Measurements from ENCODE around the gene CFD.
"Not testable (repeated sequence)": the region's sequence is repeated elsewhere in the genome, so short reads cannot be mapped to it uniquely, and the experiment has no call there.

CFD gene

GRCh38 chr19:820212-820611 is 39.3 kb upstream of the CFD start:
- H3K36me3 ChIP-seq (ENCODE audit: control insufficient read depth in 2 of 2, insufficient read depth in 1 of 2, low read length in 2 of 2); H3K4me1 ChIP-seq (ENCODE audit: control insufficient read depth, insufficient read depth, low read length); H3K4me3 ChIP-seq (ENCODE audit: low read depth, low read length); H3K9me3 ChIP-seq (ENCODE audit: control insufficient read depth, insufficient read depth, low read depth, low read length); POLR2A ChIA-PET; H3K27ac ChIP-seq (ENCODE audit: extremely low read depth, low read depth, low read length): not testable (repeated sequence)
- TF ChIP-seq ZNF121 (tag by site-specific recombination; IDR thresholded peaks at IDR 0.05) = peak; percentile 70
- CTCF ChIA-PET = interaction anchor here (0.6 to 0.9 kb wide), 2 partner anchors 36 to 38 kb away, joined by 3 to 4 read pairs; no protein-coding TSS in a partner anchor

GRCh38 chr19:821231-821824 is 38.1 kb upstream of the CFD start:
- Histone ChIP-seq H3K27ac (ENCODE audit: extremely low read depth, low read depth, low read length) (no peak overlapping the region), H3K4me3 (ENCODE audit: low read depth, low read length) (peak overlapping the region; percentile 36)
- CTCF ChIA-PET = no interaction called here

GRCh38 chr19:821825-822503 is 37.5 kb upstream of the CFD start, which contains the start of gene PLPPR3:
PLPPR3 (minus strand) TSS chr19:821955; CDS start chr19:821559, 396 bp downstream.
- Histone ChIP-seq H3K27ac (ENCODE audit: extremely low read depth, low read depth, low read length) (no peak within 1 kb of the TSS), H3K4me3 (ENCODE audit: low read depth, low read length) (peak within 1 kb of the TSS; percentile 36), H3K36me3 (ENCODE audit: control insufficient read depth in 2 of 2, insufficient read depth in 1 of 2, low read length in 2 of 2) (no peaks in the 10 kb centered on the region), H3K4me1 (ENCODE audit: control insufficient read depth, insufficient read depth, low read length) (no peaks in the 10 kb centered on the region), H3K9me3 (ENCODE audit: control insufficient read depth, insufficient read depth, low read depth, low read length) (no peaks in the 10 kb centered on the region)
- CTCF ChIA-PET = no interaction called here
- POLR2A ChIA-PET = no interaction called here
- no peak for TF ChIP-seq ZBTB17 (tag by site-specific recombination; IDR thresholded peaks at IDR 0.05)
- TF ChIP-seq GLI4 (tag by site-specific recombination; IDR thresholded peaks at IDR 0.05) = no peak
- no peak for TF ChIP-seq ZNF473 (tag by site-specific recombination; IDR thresholded peaks at IDR 0.05)
- TF ChIP-seq ZNF645 (tag by site-specific recombination; IDR thresholded peaks at IDR 0.05) = no peak
- TF ChIP-seq KLF17 (tag by site-specific recombination; IDR thresholded peaks at IDR 0.05) = no peak
- TF ChIP-seq ZIC2 (tag by site-specific recombination; IDR thresholded peaks at IDR 0.05) = no peak
- no peak for TF ChIP-seq KLF1 (tag by site-specific recombination; IDR thresholded peaks at IDR 0.05)
- no peak for TF ChIP-seq ZNF768 (tag by site-specific recombination; IDR thresholded peaks at IDR 0.05)
- no peak for TF ChIP-seq ZNF362 (tag by site-specific recombination; IDR thresholded peaks at IDR 0.05)
- no peak for TF ChIP-seq ZNF558 (tag by site-specific recombination; IDR thresholded peaks at IDR 0.05)
- TF ChIP-seq ZNF596 (tag by site-specific recombination; IDR thresholded peaks at IDR 0.05) = no peak

More at GRCh38 chr19:821231-821824, 38.1 kb upstream of the CFD start:
- Histone ChIP-seq H3K9me3 (ENCODE audit: control insufficient read depth, insufficient read depth, low read depth, low read length) (no peaks in the 10 kb centered on the region), H3K4me1 (ENCODE audit: control insufficient read depth, insufficient read depth, low read length) (no peaks in the 10 kb centered on the region), H3K36me3 (ENCODE audit: control insufficient read depth in 2 of 2, insufficient read depth in 1 of 2, low read length in 2 of 2) (peaks cover 0 to 2% of the 10 kb centered on the region in 2 experiments; a peak in 1 of 3 replicates)
- TF ChIP-seq EGR2 (tag by site-specific recombination; IDR thresholded peaks at IDR 0.05; ENCODE audit: low read depth) (no peak), INSM2 (tag by site-specific recombination; IDR thresholded peaks at IDR 0.05) (no peak), ZNF266 (tag by site-specific recombination; IDR thresholded peaks at IDR 0.05; ENCODE audit: low read depth) (no peak), ZFP37 (tag by site-specific recombination; IDR thresholded peaks at IDR 0.05) (no peak), PRDM4 (tag by site-specific recombination; IDR thresholded peaks at IDR 0.05) (no peak), SCRT2 (tag by site-specific recombination; IDR thresholded peaks at IDR 0.05) (no peak), TCF7L2 (IDR thresholded peaks at IDR 0.05; ENCODE audit: borderline replicate concordance, low read depth, low read length) (no peak), ZNF248 (tag by site-specific recombination; IDR thresholded peaks at IDR 0.05) (no peak), ZNF560 (tag by site-specific recombination; IDR thresholded peaks at IDR 0.05; ENCODE audit: borderline replicate concordance) (no peak), MEIS1 (CRISPR knock-in tag; IDR thresholded peaks at IDR 0.05; ENCODE audit: borderline replicate concordance) (no peak), ZNF37A (tag by site-specific recombination; IDR thresholded peaks at IDR 0.05) (no peak), ZNF350 (tag by site-specific recombination; IDR thresholded peaks at IDR 0.05) (no peak), ZSCAN30 (tag by site-specific recombination; IDR thresholded peaks at IDR 0.05) (no peak), ZNF701 (tag by site-specific recombination; IDR thresholded peaks at IDR 0.05) (no peak), ZNF184 (tag by site-specific recombination; IDR thresholded peaks at IDR 0.05) (no peak), BCL11A (tag by site-specific recombination; IDR thresholded peaks at IDR 0.05; ENCODE audit: low read depth) (no peak), ZNF510 (tag by site-specific recombination; IDR thresholded peaks at IDR 0.05; ENCODE audit: insufficient replicate concordance) (no peak)
- POLR2A ChIA-PET = no interaction called here
